Measurements from ENCODE around the gene NSMF. TPM values are rescaled to one million over a fixed set of nuclear protein-coding genes. Genes with fewer than 3 reads are reported as not detected.

NSMF gene
- total RNA-seq, 2 donors from 2014 or later: 42.4 to 128 TPM

GRCh38 chr9:137446851-137447471, 12.2 kb downstream of the NSMF start:
- 73% methylated on average over 21 of the region's 21 CpGs for WGBS
- no peak overlapping the region for H3K27ac ChIP-seq
- H3K4me3 ChIP-seq: no peak overlapping the region
- intact Hi-C loops (cut with DNase I): no loop called here
- no peak for DNase-seq (ENCODE audit: low spot score)
- TF ChIP-seq POLR2A (IDR thresholded peaks at IDR 0.05) (no peak), POLR2AphosphoS5 (IDR thresholded peaks at IDR 0.05) (no peak), CTCF (IDR thresholded peaks at IDR 0.05) (no peak)
- no peaks in the 10 kb centered on the region for H3K27me3 ChIP-seq (replicated peaks; ENCODE audit: insufficient read depth)
- no peaks in the 10 kb centered on the region for H3K9me3 ChIP-seq
- no peaks in the 10 kb centered on the region for H3K4me1 ChIP-seq (replicated peaks)
- H3K36me3 ChIP-seq: no peaks in the 10 kb centered on the region

GRCh38 chr9:137445930-137446431, 13.2 kb downstream of the NSMF start:
- no peak for TF ChIP-seq CTCF (IDR thresholded peaks at IDR 0.05)
- Histone ChIP-seq H3K4me1 (replicated peaks) (no peaks in the 10 kb centered on the region), H3K4me3 (no peak overlapping the region), H3K27ac (no peak overlapping the region), H3K9me3 (no peaks in the 10 kb centered on the region), H3K27me3 (replicated peaks; ENCODE audit: insufficient read depth) (no peaks in the 10 kb centered on the region), H3K36me3 (no peaks in the 10 kb centered on the region)
- WGBS: 40% methylated on average over 17 of the region's 19 CpGs
- DNase-seq (ENCODE audit: low spot score): no peak
- intact Hi-C loops (cut with DNase I): no loop called here

- TF ChIP-seq POLR2AphosphoS5 (IDR thresholded peaks at IDR 0.05) (no peak), POLR2A (IDR thresholded peaks at IDR 0.05) (no peak), CTCF (IDR thresholded peaks at IDR 0.05) (peak; percentile 56 to 88 (median 76))
- Histone ChIP-seq H3K27me3 (replicated peaks; ENCODE audit: insufficient read depth) (no peaks in the 10 kb centered on the region), H3K9me3 (no peaks in the 10 kb centered on the region), H3K4me3 (no peak overlapping the region), H3K4me1 (replicated peaks) (no peaks in the 10 kb centered on the region), H3K27ac (no peak overlapping the region), H3K36me3 (no peaks in the 10 kb centered on the region)
- 21% methylated on average over 14 of the region's 14 CpGs for WGBS
- peak; percentile 64 for DNase-seq (ENCODE audit: low spot score)
- intact Hi-C loops (cut with DNase I): no loop called here
Measured at GRCh38 chr9:137445275-137445807, 13.8 kb downstream of the NSMF start.

- DNase-seq (ENCODE audit: low spot score): no peak
- no peak overlapping the region for H3K4me3 ChIP-seq
- H3K36me3 ChIP-seq: no peaks in the 10 kb centered on the region
- WGBS: 91% methylated on average over 14 of the region's 14 CpGs
- H3K9me3 ChIP-seq: no peaks in the 10 kb centered on the region
- no peaks in the 10 kb centered on the region for H3K4me1 ChIP-seq (replicated peaks)
- intact Hi-C loops (cut with DNase I): no loop called here
- no peaks in the 10 kb centered on the region for H3K27me3 ChIP-seq (replicated peaks; ENCODE audit: insufficient read depth)
- H3K27ac ChIP-seq: no peak overlapping the region
- no peak for TF ChIP-seq CTCF (IDR thresholded peaks at IDR 0.05)
Measured at GRCh38 chr9:137444106-137444790, 14.9 kb downstream of the NSMF start.

GRCh38 chr9:137441935-137442321, 17.2 kb downstream of the NSMF start:
- WGBS: 22% methylated on average over 6 of the region's 7 CpGs
- TF ChIP-seq POLR2A (IDR thresholded peaks at IDR 0.05) (no peak), CTCF (IDR thresholded peaks at IDR 0.05) (no peak), POLR2AphosphoS5 (IDR thresholded peaks at IDR 0.05) (no peak)
- peak overlapping the region in 1 of 2 donors; percentile 35 for H3K4me3 ChIP-seq
- DNase-seq (ENCODE audit: low spot score): no peak
- no peak overlapping the region for H3K27ac ChIP-seq
- H3K9me3 ChIP-seq: no peaks in the 10 kb centered on the region
- H3K27me3 ChIP-seq (replicated peaks; ENCODE audit: insufficient read depth): no peaks in the 10 kb centered on the region
- H3K36me3 ChIP-seq: no peaks in the 10 kb centered on the region
- H3K4me1 ChIP-seq (replicated peaks): no peaks in the 10 kb centered on the region
- intact Hi-C loops (cut with DNase I): no loop called here
